ENCODE measurements around the gene DGKH.

DGKH gene

GRCh38 chr13:42275506-42275905 is 227.1 kb downstream of the DGKH start:
- no peak for TF ChIP-seq CTCF (IDR thresholded peaks at IDR 0.05; ENCODE audit: control insufficient read depth, extremely low read depth, insufficient read depth)
- no peak overlapping the region for H3K4me3 ChIP-seq (ENCODE audit: low read depth, low read length)
- no peak for DNase-seq (ENCODE audit: low read depth)

GRCh38 chr13:42276683-42277082 is 228.2 kb downstream of the DGKH start:
- no peak for TF ChIP-seq CTCF (IDR thresholded peaks at IDR 0.05; ENCODE audit: control insufficient read depth, extremely low read depth, insufficient read depth)
- no peak overlapping the region for H3K4me3 ChIP-seq (ENCODE audit: low read depth, low read length)

GRCh38 chr13:42277618-42278276 is 229.3 kb downstream of the DGKH start:
- DNase-seq (ENCODE audit: low read depth): no peak
- no peak overlapping the region for H3K4me3 ChIP-seq (ENCODE audit: low read depth, low read length)
- TF ChIP-seq CTCF (IDR thresholded peaks at IDR 0.05; ENCODE audit: control insufficient read depth, extremely low read depth, insufficient read depth): no peak

More at GRCh38 chr13:42276683-42277082, 228.2 kb downstream of the DGKH start:
- DNase-seq (ENCODE audit: low read depth): no peak

GRCh38 chr13:42279080-42279479 is 230.6 kb downstream of the DGKH start:
- no peak for DNase-seq (ENCODE audit: low read depth)

GRCh38 chr13:42279986-42280385 is 231.5 kb downstream of the DGKH start:
- TF ChIP-seq CTCF (IDR thresholded peaks at IDR 0.05; ENCODE audit: control insufficient read depth, extremely low read depth, insufficient read depth): no peak
- DNase-seq (ENCODE audit: low read depth): no peak
- no peak overlapping the region for H3K4me3 ChIP-seq (ENCODE audit: low read depth, low read length)

More at GRCh38 chr13:42279080-42279479, 230.6 kb downstream of the DGKH start:
- no peak for TF ChIP-seq CTCF (IDR thresholded peaks at IDR 0.05; ENCODE audit: control insufficient read depth, extremely low read depth, insufficient read depth)
- no peak overlapping the region for H3K4me3 ChIP-seq (ENCODE audit: low read depth, low read length)

- H3K4me3 ChIP-seq (ENCODE audit: low read depth, low read length): no peak overlapping the region
- TF ChIP-seq CTCF (IDR thresholded peaks at IDR 0.05; ENCODE audit: control insufficient read depth, extremely low read depth, insufficient read depth): no peak
Measured at GRCh38 chr13:42280537-42280936, 232.1 kb downstream of the DGKH start.

GRCh38 chr13:42283574-42283973 is 235.1 kb downstream of the DGKH start:
- DNase-seq (ENCODE audit: low read depth): no peak
- no peak for TF ChIP-seq CTCF (IDR thresholded peaks at IDR 0.05; ENCODE audit: control insufficient read depth, extremely low read depth, insufficient read depth)
- no peak overlapping the region for H3K4me3 ChIP-seq (ENCODE audit: low read depth, low read length)

More at GRCh38 chr13:42280537-42280936, 232.1 kb downstream of the DGKH start:
- DNase-seq (ENCODE audit: low read depth): no peak
